Effector CD8-positive, alpha-beta T cell (primary cell): ENCODE measurements around the gene LRP1-AS.
"Not testable (repeated sequence)": the region's sequence is repeated elsewhere in the genome, so short reads cannot be mapped to it uniquely, and the experiment has no call there.

Experiments
- DNase-seq: peaks from one replicate; lab custom pipeline; 2025; lab: John Stamatoyannopoulos, UW

The LRP1-AS gene

DNA sequence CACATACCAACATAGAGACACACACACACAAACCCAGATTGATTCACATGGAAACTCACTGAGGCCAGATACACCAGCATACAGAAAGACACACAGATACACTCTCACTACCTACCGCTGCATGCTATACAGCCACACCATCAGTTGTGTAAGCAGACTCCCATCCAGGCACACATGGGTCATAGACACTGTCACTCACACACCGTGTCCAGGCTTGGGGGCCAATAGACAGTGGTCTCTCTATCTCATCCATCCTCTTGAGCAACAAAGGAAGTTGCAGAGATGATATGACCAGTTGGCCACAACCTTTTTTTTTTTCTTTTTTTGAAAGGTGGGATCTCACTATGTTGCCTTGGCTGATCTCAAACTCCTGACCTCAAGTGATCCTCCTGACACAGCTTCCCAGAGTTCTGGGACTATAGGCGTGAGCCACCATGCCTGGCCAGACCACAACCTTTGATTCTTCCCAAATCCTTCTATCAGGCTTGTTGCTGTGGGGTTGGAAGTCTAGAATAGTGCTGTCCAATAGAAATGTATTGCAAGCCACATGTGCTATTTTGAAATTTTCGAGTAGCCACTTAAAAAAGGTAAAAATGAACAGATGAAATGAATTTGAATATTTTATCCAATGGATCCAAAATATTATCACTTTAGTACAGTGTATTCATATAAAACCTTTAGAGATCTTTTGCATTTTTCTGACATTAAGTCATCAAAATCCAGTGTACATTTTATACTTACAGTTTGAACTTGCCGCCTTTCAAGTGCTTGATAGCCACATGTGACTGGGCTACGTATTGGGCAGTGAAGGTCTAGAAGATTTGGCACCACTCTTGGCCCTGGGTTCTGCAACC lies 7.4 kb downstream of the LRP1-AS start:
- DNase-seq: no peak

DNA sequence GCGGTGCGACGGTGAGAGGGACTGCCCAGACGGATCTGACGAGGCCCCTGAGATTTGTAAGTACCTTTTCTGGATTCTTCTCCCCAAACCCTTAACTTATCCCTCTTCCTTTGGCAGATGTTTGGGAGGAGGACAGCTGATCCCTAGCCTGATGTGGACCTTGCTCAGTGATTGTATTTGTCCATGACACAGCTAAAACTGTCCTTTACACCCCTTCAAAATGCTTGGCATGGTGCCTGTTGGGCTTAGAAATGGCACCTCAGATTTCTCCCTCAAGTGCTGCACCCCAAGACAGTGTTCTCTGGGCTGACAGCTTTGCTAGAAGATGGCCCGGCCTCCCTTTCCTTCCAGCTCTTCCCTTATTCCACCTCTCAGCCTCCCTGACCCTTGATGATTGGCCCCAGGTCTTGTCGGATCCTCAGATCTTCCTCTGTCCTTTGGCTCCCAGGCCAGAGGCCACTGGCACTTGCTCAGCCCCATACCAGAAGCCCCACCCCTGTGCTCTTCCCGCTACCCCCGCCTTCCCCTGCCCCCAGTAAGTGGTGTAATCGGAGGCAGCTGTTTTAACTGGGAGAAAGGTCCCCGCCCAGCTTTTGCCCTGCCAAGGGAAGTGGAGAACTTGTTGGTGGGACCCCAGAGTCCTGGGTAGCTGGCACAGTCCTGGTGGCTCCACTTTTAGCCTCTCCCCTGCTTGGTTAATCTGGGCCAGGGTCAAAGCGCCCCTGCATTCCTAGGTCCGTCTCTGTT lies 8.7 kb downstream of the LRP1-AS start:
- no peak for DNase-seq

GRCh38 chr12:57135527-57136326 lies 11.7 kb downstream of the LRP1-AS start:
- no peak for DNase-seq

GRCh38 chr12:57134949-57135348 lies 12.5 kb downstream of the LRP1-AS start:
- DNase-seq: no peak

GRCh38 chr12:57133916-57134315 lies 13.5 kb downstream of the LRP1-AS start:
- DNase-seq: no peak

DNA sequence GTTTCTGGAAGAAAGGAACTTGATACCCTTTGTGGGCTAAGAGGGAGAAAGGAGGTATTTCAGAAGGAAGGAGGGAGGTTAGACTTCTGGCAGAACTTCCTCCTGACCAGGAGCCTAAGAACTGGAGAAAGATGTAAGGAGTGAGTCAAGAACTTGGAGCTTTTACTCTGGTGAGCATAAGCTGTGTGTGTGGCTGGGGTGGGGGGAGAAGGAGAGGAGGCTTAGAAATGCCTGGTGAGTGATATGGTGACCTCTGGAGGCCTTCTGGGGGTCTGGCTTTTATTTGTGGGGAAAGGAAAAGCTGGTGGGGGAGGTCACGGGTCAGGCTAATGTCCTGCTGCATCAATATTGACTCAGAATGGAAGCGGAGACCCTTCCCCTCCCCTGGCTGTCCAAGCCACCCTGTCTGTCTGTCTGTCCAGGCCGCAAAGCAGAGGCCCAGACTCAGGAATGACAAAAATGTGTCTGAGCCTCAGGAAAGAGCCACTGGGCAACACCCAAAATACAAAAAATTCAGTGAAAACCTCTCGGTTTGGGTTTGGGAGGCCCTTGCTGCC lies 14.3 kb downstream of the LRP1-AS start:
- DNase-seq: no peak

DNA sequence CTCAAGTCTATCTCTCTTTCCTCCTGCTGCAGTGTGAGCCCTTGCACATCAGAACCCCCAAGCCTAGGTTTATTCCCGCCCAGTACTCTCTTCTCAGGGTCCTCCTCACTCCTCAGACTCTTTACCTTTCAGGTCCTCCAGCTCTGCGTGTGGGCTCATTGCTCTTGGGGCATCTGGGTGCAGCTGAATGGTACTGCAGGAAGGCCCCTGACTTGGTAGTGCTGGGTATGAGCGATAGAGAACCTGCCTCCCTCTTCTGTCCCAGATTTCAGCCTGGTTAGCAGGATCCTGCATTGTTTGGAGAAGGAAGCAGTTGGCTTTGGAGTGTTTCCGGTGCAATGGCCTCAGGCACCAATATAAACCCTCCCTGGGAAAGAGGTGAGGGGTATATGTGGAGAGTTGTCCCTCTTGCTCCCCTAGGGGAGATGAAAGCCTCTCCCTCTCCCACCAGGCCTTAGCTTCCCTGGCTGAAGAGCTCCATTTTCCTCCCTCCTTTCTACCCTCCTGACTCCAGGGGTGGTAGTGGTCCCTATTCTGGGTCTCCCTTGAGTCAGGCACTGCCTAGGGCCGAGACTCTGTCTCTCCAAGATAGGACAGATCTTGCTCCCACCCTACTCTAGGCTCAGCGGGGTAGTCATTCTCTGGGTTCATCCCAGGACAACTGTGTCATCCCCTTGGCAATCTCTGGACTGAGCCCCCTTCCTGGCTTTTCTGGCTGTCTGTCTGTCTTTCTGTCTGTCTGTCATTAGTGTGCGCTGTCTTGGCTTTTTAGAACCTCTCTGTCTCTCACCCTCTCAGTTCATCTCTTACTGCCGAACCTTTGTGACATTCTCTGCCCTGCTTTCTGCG lies 15.3 kb downstream of the LRP1-AS start:
- no peak for DNase-seq

DNA sequence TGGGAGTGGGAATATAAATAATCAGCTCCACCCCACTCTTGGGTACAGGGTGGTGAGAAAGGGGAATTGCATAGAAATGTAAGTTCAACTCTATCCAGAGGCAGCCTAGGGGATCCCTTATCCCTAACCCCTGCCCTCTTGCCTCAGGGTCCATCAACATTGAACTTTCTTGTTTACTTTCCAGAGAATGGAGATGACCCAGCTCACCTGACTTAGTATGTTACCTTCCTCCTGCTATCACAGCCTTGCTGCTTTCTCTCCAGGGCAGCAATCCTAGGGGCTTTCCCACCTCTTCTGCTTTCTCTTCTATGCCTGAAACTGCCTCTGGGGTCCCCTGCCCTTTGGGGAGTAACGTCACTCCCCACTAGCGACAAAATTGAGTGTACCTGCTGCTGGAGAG lies 16.5 kb downstream of the LRP1-AS start:
- no peak for DNase-seq

GRCh38 chr12:57129889-57130288 lies 17.5 kb downstream of the LRP1-AS start:
- no peak for DNase-seq

DNA sequence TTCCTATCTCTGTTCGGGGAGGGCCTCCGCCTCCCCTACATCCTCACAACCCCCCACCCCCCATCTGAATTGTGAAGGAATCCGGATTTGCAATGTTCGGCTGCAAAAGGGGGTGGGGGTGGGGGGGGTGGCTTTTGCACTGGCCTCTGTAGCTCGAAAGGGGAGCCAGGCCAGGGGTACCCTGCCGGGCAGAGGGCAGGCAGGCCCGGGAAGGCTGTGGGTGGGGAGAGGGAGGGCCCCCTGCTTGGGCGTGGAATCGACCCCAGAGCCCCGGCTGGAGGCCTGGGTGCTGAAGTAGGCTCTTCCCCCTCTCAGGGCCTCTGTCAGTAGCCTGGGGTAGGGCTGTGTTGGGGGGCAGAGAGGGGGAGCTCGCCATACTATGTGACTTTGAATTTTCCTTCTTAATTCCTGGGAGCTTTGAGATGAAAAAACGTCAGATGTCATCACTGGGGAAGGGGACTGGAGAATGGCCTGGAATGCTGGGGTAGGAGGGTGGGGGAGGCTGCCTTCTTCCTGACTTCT lies 18.0 kb downstream of the LRP1-AS start:
- DNase-seq: no peak

DNA sequence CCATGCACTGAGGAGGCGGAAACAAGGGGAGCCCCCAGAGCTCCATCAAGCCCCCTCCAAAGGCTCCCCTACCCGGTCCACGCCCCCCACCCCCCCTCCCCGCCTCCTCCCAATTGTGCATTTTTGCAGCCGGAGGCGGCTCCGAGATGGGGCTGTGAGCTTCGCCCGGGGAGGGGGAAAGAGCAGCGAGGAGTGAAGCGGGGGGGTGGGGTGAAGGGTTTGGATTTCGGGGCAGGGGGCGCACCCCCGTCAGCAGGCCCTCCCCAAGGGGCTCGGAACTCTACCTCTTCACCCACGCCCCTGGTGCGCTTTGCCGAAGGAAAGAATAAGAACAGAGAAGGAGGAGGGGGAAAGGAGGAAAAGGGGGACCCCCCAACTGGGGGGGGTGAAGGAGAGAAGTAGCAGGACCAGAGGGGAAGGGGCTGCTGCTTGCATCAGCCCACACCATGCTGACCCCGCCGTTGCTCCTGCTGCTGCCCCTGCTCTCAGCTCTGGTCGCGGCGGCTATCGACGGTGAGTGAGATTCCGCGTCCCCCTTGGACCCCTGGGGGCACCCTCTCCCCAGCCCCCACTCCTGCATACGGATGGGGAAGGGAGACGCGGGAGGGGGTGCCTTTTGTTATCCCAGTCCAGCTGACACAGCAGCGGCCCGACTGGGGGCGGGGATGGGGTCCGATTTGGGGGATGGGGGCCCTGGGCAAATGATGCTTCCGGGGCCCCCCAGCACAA lies 18.7 kb downstream of the LRP1-AS start:
- DNase-seq: no peak

- DNase-seq: peak; percentile 73
Observed at GRCh38 chr12:57127726-57128518, 19.5 kb downstream of the LRP1-AS start, which contains the start of gene LRP1. LRP1 (plus strand) TSS chr12:57128483; CDS start chr12:57128965, 482 bp downstream.

DNA sequence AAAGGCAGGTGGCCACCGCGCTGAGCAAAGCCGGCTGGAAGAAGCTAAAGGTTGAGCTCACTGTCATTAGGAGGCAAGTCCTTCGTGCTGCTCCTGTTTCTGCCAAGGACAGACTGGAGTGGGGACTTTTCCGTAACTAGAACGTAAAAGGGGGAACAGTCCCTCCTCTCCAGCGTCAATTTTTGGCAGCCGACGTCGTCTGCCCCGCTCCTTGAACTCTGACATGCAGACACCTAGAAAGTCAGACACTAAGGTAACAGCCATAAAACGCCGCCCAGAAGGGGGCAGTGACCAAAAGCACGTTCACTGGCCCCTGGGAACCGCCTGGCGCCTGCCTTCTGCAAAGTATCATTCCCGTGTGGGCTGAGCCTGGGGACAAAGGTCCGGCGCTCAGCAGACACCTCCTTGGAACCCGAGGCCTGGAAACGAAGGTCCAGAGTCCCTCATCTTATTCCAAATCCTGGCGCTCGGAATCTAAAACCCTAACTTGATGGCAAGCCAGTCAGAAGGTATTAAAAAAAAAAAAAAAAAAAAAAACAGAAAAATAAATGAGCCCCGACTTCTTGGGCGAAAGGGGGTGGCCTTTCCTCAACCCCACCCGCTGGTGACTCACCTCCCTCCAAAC lies 20.2 kb downstream of the LRP1-AS start:
- no peak for DNase-seq

GRCh38 chr12:57126561-57126960 lies 20.9 kb downstream of the LRP1-AS start:
- no peak for DNase-seq

DNA sequence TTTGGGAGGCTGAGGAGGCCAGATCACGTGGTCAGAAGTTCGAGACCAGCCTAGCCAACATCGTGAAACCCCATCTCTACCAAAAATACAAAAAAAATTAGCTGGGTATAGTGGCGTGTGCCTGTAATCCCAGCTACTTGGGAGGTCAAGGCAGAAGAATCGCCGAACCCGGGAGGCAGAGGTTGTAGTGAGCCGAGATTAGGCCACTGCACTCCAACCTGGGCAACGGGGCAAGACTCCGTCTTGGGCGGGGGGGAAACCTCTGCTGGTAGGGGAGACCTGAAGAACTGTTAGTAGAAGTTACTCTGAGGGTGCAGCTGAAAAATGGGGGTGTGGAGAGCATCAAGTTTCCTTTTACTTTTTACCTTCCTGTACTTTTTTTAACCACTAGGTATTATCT lies 21.4 kb downstream of the LRP1-AS start:
- DNase-seq: no peak

DNA sequence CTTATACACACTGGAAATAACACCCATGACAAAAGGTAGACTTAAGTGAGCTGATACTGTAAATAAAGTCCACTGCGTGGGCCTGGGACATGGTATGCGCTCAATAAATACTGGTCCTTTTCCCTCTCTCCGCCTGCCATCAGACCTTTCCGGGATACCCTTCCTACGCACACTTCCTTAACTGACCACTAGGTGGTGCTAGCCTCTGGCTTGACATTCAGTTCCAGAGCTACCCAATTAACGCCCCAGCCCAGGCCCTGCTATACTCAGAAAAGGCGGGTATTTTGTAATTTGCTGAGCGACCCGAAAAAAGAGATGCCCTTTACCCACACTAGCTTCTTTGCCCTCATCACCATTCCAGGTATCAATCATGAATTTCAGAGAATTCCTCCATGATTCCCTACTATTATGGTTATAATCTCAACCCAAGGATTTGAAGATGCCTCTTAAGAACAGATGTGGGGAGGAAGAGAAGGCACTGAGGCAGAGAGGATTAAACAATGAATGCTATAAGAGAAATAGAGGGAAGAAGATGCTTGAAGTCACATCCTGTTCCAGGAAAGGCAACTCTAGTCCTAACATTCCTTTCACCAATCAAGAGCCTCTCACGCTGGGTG lies 23.1 kb downstream of the LRP1-AS start:
- DNase-seq: peak; percentile 67

DNA sequence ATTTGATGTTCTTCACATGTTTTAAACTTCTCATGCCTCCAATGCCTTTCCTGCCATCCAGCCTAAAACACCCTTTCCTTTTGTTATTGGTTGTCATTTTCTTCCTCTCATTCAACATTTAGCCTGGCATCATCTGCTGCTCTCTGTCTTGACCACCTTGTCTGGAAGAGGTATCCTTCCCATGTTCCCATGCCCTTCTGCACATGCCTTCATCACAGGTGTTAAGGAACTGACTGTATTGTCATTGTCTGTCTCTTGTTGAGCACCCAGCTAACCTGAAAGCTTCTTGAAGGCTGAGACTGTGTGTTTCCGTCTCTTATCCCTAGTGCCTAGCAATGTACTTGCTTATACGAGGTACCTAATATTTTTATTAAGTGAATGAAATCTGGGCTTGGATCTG lies 23.6 kb downstream of the LRP1-AS start:
- no peak for DNase-seq

DNA sequence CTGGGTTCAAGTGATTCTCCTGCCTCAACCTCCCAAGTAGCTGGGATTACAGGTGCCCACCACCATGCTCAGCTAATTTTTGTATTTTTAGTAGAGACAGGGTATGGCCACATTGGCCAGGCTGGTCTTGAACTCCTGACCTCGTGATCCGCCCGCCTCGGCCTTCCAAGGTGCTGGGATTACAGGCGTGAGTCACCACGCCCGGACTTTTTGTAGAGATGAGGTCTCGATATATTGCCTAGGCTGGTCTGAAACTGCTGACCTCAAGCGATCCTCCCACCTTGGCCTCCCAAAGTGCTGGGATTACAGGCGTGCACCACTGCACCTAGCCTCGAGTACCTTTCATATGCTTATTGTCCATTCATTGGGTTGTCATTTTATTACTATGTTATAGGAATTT lies 26.7 kb downstream of the LRP1-AS start:
- not testable (repeated sequence) for DNase-seq
